Measurements from ENCODE around the gene SEC14L5. TPM values are rescaled to one million over a fixed set of nuclear protein-coding genes. Genes with fewer than 3 reads are reported as not detected.
A peak's percentile ranks its signal among the peaks of the same experiment; 100 is the strongest.

The SEC14L5 gene
- total and polyA plus RNA-seq, 2 of the 4 experiments (the other 2 are of a cell fraction) = 0.07 TPM; not detected in 1

DNA sequence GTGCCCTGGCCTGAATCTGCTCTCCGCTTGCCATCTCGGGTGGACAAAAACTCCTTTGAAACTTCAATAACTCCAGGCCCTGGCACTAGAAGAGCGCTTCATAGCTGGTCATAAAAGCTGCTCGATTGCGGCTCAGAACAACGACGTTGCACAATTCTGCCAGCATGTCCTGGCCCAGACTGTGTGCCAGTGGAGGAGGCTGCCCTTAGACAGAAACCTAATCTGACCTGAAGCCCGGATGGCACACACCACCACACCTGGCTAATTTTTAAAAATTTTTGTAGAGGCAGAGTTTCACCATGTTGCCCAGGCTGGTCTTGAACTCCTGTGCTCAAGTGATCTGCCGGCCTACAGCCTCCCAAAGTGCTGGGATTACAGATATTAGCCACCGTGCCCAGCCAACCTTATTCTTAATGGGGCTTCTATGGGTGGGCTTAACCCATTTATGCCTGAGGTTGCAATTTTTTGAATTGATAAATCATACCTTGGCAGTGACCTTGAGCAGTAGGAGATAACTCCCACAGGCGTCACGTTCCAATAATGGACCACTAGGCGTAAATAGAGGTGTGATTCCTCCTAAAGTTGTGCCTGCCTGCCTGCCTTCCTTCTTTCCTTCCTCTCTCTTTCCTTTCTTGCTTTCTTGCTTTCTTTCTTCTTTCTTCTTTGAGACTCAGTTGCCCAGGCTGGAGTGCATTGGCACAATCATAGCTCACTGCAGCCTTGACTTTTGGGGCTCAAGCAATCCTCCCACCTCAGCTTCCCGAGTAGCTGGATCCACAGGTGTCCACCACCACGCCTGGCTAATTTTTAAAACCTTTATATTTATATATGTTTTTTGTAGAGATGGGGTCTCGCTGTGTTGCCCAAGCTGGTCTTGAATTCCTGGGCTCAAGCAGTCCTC, 20.1 kb upstream of the SEC14L5 start:
- no peak overlapping the region for H3K14ac ChIP-seq (replicated peaks; ENCODE audit: low read depth, low read length)
- no peak overlapping the region for H2AFZ ChIP-seq (replicated peaks; ENCODE audit: low read length, poor library complexity)
- ATAC-seq (ENCODE audit: low read depth) = no peak
- H4K91ac ChIP-seq (ENCODE audit: insufficient read depth, low read depth, low read length) = no peak overlapping the region
- no peak overlapping the region for H4K5ac ChIP-seq (ENCODE audit: low read depth, low read length)
- TF ChIP-seq MAFK (IDR thresholded peaks at IDR 0.05; ENCODE audit: low read depth, low read length) = no peak
- 0 out of 2 replicates have a peak, but pooled peaks have one; percentile 11 for TF ChIP-seq CEBPB (IDR thresholded peaks at IDR 0.05; ENCODE audit: low read depth, low read length)
- H3K56ac ChIP-seq (ENCODE audit: extremely low read depth, insufficient read depth, low read length) = no peak overlapping the region
- no TSS peak for BruUV-seq (replicated peaks)
- H4K8ac ChIP-seq (ENCODE audit: low read depth in 2 of 2, low read length in 2 of 2) = no peak overlapping the region
- dilution Hi-C loops (cut with HindIII; ENCODE audit: low sequenced_read_pairs, unreplicated experiment) (no loop called here), intact Hi-C loops (cut with micrococcal nuclease) (no loop called here), in situ Hi-C loops (cut with MboI; ENCODE audit: low sequenced_read_pairs) (no loop called here)
- no peak for DNase-seq
- no peak overlapping the region for H3K18ac ChIP-seq (ENCODE audit: low read depth, low read length)
- no peak overlapping the region for H3K4me2 ChIP-seq (ENCODE audit: low read depth, low read length)
- H2BK120ac ChIP-seq (ENCODE audit: low read depth, low read length) = no peak overlapping the region
- POLR2A ChIA-PET (ENCODE audit: unreplicated experiment) = no interaction called here
- H3K9me3 ChIP-seq (ENCODE audit: control insufficient read depth, insufficient read depth, low read length) = no peaks in the 10 kb centered on the region
- H2AK9ac ChIP-seq (replicated peaks; ENCODE audit: low read depth, low read length, poor library complexity) = peak overlapping the region; percentile 22
- CTCF ChIA-PET = interaction anchor here (0.5 to 1.1 kb wide), 2 partner anchors 15 to 23 kb away, joined by 3 to 4 read pairs; no protein-coding TSS in a partner anchor
- no peak overlapping the region for H3K23ac ChIP-seq (ENCODE audit: low read depth, low read length)
- no peak overlapping the region for H3K4ac ChIP-seq (ENCODE audit: low read depth, low read length)
- no peak overlapping the region for H3K27ac ChIP-seq (ENCODE audit: insufficient read depth, low read length)
- no peak overlapping the region for H2BK5ac ChIP-seq (ENCODE audit: low read depth, low read length, poor library complexity, severe bottlenecking)
- H3K36me3 ChIP-seq (ENCODE audit: control insufficient read depth, insufficient read depth, low read length) = no peaks in the 10 kb centered on the region
- H3K79me1 ChIP-seq (ENCODE audit: low read depth in 1 of 2, low read length in 2 of 2) = no peaks in the 10 kb centered on the region
- H3K9ac ChIP-seq (ENCODE audit: low read depth, low read length) = no peak overlapping the region
- peaks cover 41% of the 10 kb centered on the region for H3K27me3 ChIP-seq (ENCODE audit: control insufficient read depth, insufficient read depth, low read length)
- no peaks in the 10 kb centered on the region for H4K20me1 ChIP-seq (ENCODE audit: insufficient read depth, low read length)
- WGBS, 2 experiments (ENCODE audit: extremely low coverage in 2 of 2, insufficient read length in 1 of 2) = 79% methylated on average over 5 of the region's 16 CpGs; no CpG with 5 or more reads in 1 of the 2 experiments
- H2BK20ac ChIP-seq (ENCODE audit: low read depth, low read length) = no peak overlapping the region
- peaks cover 6% of the 10 kb centered on the region; the same call in 1 of the 2 replicates for H3K9me1 ChIP-seq (ENCODE audit: insufficient read depth, low read length)
- no peak overlapping the region; the same call in 2 of the 3 replicates for H2BK15ac ChIP-seq (ENCODE audit: low read depth, low read length)
- peaks cover 12% of the 10 kb centered on the region for H3K4me1 ChIP-seq (ENCODE audit: control insufficient read depth, insufficient read depth, low read length)
- no peak overlapping the region for H3K4me3 ChIP-seq (ENCODE audit: insufficient read depth, low read depth, low read length)
- no peak overlapping the region for H2AK5ac ChIP-seq (ENCODE audit: low read depth, low read length)
